Measurements from ENCODE around the gene OR4F6.
"Not testable (repeated sequence)": the region's sequence is repeated elsewhere in the genome, so short reads cannot be mapped to it uniquely, and the experiment has no call there.

DNA sequence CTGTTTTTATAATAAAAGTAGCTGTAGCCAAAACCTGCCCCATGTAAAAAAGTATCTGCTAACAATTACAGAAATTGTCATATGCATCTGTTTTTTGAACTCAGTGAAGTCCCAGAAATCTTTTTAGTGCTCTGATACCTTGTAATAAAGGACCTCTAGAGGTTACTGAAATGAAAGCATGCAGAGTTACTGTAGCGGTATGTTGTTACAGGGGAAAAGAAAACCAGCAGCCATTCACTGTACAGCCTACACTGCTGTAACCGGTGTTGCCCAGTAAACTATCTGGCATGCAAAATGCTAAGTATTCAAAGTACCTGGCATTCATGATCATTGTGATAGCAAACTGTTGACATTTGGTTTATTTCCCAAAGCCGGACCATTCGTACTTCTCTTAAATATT lies 12.6 kb upstream of the OR4F6 start:
- TF ChIP-seq, protein P1, sequence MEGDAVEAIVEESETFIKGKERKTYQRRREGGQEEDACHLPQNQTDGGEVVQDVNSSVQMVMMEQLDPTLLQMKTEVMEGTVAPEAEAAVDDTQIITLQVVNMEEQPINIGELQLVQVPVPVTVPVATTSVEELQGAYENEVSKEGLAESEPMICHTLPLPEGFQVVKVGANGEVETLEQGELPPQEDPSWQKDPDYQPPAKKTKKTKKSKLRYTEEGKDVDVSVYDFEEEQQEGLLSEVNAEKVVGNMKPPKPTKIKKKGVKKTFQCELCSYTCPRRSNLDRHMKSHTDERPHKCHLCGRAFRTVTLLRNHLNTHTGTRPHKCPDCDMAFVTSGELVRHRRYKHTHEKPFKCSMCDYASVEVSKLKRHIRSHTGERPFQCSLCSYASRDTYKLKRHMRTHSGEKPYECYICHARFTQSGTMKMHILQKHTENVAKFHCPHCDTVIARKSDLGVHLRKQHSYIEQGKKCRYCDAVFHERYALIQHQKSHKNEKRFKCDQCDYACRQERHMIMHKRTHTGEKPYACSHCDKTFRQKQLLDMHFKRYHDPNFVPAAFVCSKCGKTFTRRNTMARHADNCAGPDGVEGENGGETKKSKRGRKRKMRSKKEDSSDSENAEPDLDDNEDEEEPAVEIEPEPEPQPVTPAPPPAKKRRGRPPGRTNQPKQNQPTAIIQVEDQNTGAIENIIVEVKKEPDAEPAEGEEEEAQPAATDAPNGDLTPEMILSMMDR (IDR thresholded peaks at IDR 0.05): not testable (repeated sequence)
- not testable (repeated sequence) for TF ChIP-seq EZH2 (IDR thresholded peaks at IDR 0.05; ENCODE audit: borderline replicate concordance, insufficient read depth, low read depth, low read length, poor library complexity, severe bottlenecking)

Measured in B cell (primary cell).